HG02970 (cell line): ENCODE results near the gene CAMK4.
"Not testable (repeated sequence)": the region's sequence is repeated elsewhere in the genome, so short reads cannot be mapped to it uniquely, and the experiment has no call there.

Experiments
- ATAC-seq: cut with Tn5 transposase; IDR thresholded peaks from one replicate; pipeline ENCODE4 v1.9.1; 2021; ENCODE audit warnings: mild to moderate bottlenecking, moderate library complexity, moderate number of reproducible peaks; ENCODE audit not compliant: unreplicated experiment, low FRiP score

Gene CAMK4

GRCh38 chr5:111299831-111300432, 75.7 kb downstream of the CAMK4 start:
- no peak for ATAC-seq

GRCh38 chr5:111301264-111301663, 77.1 kb downstream of the CAMK4 start:
- no peak for ATAC-seq

- not testable (repeated sequence) for ATAC-seq
Observed at GRCh38 chr5:111302043-111302442, 77.9 kb downstream of the CAMK4 start.

- no peak for ATAC-seq
Observed at GRCh38 chr5:111308951-111309350, 84.8 kb downstream of the CAMK4 start.

- ATAC-seq = no peak
Observed at GRCh38 chr5:111309384-111309783, 85.2 kb downstream of the CAMK4 start.

GRCh38 chr5:111310711-111311620, 86.8 kb downstream of the CAMK4 start:
- ATAC-seq = no peak

- no peak for ATAC-seq
Observed at GRCh38 chr5:111311666-111312065, 87.5 kb downstream of the CAMK4 start.

- ATAC-seq = no peak
Observed at GRCh38 chr5:111313017-111313724, 89.0 kb downstream of the CAMK4 start.

GRCh38 chr5:111320953-111321352, 96.8 kb downstream of the CAMK4 start:
- ATAC-seq = no peak

- ATAC-seq = no peak
Observed at GRCh38 chr5:111321376-111321775, 97.2 kb downstream of the CAMK4 start.

- ATAC-seq = no peak
Observed at GRCh38 chr5:111326551-111326950, 102.4 kb downstream of the CAMK4 start.

GRCh38 chr5:111337133-111337532, 112.9 kb downstream of the CAMK4 start:
- no peak for ATAC-seq

- peak; percentile 54 for ATAC-seq
Observed at GRCh38 chr5:111337688-111338087, 113.5 kb downstream of the CAMK4 start.

- no peak for ATAC-seq
Observed at GRCh38 chr5:111345731-111346130, 121.5 kb downstream of the CAMK4 start.

GRCh38 chr5:111347021-111347420, 122.8 kb downstream of the CAMK4 start:
- no peak for ATAC-seq

- no peak for ATAC-seq
Observed at GRCh38 chr5:111348661-111349329, 124.6 kb downstream of the CAMK4 start.

- no peak for ATAC-seq
Observed at GRCh38 chr5:111349429-111349828, 125.2 kb downstream of the CAMK4 start.

- no peak for ATAC-seq
Observed at GRCh38 chr5:111353035-111353434, 128.9 kb downstream of the CAMK4 start.

- ATAC-seq = not testable (repeated sequence)
Observed at GRCh38 chr5:111358726-111359125, 134.5 kb downstream of the CAMK4 start.

GRCh38 chr5:111360173-111360572, 136.0 kb downstream of the CAMK4 start:
- ATAC-seq = no peak

GRCh38 chr5:111364992-111365391, 140.8 kb downstream of the CAMK4 start:
- no peak for ATAC-seq
